Activated T-helper 9 cell treated with anti-CD3 and anti-CD28 coated beads, Interleukin-2, amount 50 U/mL, for 16 hours (primary cell): Measurements from ENCODE around the gene EXD3.
"Not testable (repeated sequence)": the region's sequence is repeated elsewhere in the genome, so short reads cannot be mapped to it uniquely, and the experiment has no call there.

ENCODE experiments used
- DNase-seq: peaks from one replicate; pipeline ENCODE4 v3.0.0-alpha.2; 2020; ENCODE audit warnings: low read depth

EXD3 gene

DNA sequence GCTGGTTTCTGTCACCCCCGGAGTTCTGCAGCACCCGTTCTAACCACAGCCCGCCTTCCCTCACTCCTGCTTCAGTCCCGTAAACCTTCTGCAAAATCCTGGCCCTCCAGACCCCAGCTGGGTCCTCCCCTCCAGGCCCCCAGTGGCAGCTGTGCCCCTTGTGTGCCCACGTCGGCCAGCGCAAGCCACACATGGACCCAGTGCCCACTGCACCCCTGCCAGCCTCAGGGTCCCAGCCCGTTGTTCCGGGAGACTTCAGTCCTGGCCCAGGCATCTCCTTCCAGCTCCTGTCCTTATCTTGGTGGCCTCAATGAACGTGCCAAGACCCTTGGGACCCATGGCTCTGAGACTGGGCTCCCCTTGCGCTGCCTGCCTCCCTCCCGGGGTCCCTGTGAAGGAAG is 43.2 kb downstream of the EXD3 start:
- DNase-seq: no peak

DNA sequence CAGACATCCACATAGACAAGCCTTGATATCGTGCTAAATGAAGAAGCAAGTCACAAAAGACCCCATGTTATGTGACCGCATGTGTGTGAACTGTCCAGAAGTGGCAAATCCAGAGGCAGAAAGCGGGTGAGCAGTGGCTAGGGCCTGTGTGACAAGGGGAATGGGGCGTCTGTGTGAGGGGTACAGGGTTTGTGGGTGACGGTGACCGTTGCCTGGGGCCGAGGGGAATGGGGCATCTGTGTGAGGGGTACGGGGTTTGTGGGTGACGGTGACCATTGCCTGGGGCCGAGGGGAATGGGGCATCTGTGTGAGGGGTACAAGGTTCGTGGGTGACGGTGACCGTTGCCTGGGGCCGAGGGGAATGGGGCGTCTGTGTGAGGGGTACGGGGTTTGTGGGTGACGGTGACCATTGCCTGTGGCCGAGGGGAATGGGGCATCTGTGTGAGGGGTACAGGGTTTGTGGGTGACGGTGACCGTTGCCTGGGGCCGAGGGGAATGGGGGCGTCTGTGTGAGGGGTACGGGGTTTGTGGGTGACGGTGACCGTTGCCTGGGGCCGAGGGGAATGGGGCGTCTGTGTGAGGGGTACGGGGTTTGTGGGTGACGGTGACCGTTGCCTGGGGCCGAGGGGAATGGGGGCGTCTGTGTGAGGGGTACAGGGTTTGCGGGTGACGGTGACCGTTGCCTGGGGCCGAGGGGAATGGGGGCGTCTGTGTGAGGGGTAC is 44.1 kb downstream of the EXD3 start:
- not testable (repeated sequence) for DNase-seq

DNA sequence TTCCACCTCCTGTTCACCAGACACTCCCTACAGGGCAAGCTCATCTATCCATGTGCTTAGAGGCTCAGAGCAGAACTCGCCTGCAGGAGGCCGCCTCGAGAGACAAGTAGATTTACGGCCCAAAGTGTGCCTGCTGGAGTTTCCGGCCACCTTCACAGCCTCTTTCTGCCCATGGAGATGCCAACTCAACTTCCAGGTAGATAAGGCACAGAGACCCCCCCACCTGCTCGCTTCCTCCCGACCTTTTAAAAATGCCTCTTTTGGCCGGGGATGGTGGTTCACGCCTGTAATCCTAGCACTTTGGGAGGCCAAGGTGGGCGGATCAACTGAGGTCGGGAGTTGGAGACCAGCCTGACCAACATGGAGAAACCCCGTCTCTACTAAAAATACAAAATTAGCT is 46.6 kb downstream of the EXD3 start:
- no peak for DNase-seq

DNA sequence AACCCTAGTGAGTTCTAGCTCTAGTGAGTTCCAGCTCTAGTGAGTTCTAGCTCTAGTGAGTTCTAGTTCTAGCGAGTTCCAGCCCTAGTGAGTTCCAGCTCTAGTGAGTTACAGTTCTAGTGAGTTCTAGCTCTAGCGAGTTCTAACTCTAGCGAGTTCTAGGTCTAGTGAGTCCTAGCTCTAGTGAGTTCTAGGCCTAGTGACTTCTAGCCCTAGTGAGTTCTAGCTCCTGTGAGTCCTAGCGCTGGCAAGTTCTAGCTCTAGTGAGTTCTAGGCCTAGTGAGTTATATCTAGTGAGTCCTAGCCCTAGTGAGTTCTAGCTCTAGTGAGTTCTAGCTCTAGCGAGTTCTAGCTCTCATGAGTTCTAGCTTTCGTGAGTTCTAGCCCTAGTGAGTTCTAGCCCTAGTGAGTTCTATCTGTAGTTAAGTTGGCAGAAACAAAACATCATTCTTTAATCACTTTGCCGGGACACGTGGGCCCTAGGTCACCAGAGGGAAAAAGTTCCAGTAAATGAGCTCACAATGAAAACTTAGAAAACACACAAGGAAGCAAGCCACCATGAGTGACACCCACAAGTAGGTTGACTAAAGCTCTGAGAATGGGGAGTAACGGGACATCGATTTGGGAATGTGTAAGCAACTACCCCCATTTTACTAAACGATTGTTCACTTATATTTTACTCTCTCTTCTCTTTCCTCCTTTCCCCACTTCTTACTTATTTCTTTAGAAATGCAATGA is 47.5 kb downstream of the EXD3 start:
- no peak for DNase-seq

DNA sequence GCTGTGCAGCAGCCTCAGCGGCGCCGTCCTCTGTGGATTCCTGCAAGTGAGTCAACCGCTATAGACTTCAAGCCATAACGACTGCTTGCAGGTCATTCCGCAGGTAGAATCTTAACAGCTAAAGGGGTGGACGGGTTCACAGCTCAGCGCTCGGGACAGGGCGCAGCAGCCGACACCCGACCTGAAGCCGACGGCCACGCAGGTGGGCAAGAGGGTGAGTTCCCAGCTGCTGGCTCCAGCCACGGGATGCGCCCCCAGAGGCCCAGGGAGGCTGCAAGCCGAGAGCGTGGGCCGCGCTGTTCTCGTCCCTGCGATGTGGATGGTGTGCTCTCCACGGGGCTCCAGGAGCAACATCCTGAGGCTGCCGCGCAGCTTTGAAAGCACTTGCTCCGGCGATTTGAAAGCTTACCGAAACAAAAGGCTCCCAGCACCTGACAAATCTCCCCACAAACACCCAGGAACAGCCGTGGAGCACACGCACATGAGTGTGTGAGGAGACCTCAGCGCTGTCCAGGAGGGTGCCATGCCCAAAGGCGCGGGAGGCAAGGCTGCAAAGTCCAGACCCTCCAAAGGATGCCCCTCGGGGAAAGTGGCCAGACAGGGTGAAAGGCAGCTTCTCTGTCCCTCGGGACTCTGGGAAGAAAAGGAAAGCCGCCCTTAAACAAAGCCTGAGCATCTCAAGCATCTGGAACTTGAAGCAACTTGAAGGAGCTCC is 48.7 kb downstream of the EXD3 start:
- no peak for DNase-seq

DNA sequence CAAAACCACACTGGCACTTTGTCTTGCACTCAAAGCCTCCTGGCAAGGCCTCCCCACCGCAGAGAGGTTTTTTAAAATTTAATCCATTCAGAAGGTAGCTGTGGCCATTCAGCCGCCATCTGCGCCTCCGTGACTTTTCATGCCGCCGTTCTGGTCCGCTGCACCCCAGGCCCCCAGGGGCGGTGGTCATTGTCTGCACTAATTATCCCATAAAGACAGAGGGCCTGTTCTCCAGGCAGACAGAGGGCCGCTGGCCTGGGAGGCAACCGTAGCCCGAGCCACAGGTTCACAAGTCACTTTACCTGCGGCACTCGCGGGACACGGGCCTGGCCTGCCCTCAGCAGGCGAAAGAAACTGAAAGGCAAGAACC is 49.4 kb downstream of the EXD3 start:
- DNase-seq: no peak

DNA sequence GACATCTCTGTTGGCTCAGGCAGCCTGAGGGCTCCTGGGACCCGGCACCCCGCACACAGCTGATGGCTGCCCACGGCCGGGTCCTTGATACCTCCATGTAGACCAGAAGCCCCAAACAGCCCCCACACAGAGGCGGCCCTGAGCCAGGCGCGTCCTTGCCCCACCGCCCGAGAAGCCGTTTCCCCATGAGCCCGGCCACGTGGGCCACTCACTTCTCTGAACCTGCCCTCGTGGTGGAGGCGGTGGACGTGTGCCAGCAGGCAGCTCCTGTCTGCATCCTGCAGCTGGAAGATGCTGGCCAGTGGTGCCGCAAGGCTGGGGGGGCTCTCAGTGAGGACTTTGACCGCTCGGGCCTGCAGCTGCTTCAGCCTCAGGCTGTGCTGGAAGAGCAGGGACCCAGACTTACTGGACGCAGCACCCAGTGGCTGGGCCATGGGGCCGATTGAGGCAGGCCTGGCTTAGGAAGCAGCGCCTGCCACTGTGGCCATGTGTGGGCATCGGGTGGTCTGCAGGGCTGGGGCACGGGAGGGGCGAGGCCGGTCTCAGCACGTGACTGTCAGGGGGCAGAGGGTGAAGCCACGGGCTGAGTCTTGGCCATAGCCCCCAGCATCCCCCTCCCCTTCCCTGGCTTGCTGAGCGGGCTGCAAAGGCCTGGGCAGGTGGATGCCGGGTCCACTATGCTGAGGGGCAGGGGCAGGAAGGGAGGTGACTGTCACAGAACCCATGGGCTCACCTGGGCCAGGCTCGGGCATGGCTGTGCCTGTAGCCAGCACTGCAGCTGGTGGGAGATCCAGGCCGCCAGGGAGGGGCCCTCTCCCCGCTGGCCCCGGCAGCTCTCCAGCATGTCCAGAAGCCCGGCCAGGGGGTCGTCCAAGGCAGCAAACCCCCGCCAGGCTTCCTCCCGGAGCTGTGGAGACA is 50.0 kb downstream of the EXD3 start:
- no peak for DNase-seq

DNA sequence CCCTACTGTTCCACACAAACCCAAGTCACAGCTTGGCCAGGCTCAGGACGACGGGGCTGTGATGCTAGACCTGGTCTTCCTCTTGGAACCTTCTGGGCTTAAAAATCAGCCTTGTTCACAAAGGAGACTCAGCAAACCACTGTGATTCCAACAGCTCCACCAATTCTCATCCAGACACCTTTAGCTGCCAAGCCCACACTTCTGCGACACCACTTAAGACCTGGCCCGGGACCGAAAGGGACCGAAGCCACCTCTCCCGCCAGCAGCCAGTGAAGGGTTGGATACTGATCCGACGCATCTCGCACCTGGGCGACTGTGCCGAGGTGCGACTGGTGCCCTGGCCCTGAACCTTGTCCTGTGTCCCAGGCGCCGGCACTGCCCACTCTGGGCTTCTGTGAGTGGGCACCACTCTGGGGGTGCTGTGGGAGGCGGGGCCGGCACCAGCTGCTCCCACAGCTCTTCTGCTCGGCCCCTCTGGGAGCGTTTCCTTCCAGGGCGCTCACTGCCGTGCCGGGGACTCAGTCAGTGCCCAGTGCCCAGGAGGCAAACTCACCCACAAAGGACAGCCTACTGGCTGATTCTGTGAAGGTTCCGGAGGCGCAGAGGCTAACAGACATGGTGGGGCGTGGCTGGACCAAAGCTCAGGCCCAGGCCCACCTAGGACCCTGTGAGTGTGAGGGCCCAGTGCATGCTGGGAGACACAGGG is 50.9 kb downstream of the EXD3 start:
- no peak for DNase-seq

DNA sequence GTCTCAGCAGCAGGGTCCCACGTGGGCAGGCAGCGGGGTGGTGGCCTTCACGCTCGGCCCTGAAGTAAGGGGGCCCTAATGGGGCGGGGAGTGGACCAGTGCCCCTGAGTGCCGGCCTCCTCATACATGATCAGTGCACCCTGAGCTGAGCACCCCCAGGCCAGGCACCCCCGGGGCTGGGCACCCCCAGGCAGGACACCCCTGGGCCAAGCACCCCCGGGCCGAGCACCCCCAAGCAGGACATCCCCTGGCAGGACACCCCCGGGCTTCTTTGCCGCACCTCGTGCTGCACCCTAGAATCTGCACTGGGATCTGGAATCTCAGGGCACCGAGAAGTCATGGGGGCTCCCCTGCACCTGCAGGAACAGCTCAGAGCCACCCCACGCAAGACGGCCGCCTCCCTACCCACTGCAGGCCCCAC is 51.4 kb downstream of the EXD3 start:
- DNase-seq: no peak

DNA sequence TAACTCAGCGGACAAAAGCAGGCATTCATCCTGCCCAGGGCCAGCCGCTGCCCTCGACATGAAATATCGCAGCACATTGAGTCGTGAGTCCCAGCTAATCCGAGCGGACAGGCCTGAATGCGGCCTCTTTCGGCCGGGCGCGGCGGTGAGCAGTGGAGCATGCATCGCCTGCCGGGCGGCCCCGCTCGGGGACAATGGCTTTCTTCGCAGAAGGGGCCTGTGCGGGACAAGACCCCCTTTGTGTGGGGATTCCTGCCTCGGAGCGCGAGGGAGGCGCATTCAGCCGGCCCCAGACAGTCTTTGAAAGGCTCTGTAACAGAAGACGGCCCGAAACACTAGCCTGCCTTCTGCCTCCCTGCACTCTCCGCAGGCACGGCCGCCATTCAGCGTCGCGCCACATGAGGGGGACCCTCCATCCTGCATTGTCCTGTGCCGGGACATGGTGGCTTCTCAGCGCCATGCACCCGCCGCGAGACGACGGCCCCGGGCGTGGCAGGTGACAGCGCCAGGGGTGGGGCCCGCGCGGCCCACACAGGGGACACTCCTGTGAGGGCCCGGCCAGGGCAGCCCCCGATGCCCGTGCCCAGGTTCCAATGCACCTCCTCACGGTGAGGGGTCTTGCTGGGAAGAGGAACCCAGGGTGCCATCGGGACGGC is 52.0 kb downstream of the EXD3 start:
- DNase-seq: no peak

DNA sequence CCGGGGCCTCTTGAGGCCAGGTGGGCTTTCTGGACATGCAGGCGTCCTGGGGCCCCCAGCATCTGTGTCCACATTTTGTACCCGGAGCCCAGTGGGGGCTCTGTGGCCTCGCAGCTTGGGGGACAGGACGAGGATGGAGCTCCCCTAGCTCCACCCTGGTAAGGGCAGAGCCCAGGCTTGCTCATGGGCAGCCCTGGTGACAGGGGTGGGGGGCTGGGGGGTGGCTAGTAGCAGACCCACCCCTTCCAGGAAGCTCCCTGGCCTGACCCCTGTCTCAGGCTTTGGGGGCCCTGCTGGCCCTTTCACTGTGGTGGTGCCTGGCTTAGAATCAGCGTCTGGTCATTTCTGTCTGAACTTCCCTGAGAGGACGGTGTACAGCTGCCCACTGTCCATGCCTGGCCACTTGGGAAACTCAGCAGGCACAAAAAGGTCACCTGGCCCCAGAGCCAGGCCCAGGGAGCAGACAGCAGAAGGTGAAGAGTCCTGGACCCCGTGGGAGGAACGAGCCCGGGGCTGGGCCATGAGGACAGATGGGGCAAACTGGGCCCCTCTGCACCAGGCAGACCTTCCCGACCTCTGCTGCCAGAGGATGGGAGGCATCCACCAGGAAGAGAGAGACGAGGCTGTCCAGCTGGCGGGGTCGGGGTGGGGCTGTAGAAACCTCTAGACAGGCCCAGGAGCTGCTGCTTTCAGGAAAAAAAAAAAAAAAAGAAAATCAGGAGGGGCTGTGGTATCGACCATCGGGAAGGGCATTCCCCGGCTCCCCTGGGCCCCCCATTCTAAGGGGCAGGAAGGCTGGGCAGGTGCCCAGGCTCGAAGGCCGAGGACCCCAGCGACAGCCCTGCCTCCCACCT is 52.8 kb downstream of the EXD3 start:
- DNase-seq: no peak

DNA sequence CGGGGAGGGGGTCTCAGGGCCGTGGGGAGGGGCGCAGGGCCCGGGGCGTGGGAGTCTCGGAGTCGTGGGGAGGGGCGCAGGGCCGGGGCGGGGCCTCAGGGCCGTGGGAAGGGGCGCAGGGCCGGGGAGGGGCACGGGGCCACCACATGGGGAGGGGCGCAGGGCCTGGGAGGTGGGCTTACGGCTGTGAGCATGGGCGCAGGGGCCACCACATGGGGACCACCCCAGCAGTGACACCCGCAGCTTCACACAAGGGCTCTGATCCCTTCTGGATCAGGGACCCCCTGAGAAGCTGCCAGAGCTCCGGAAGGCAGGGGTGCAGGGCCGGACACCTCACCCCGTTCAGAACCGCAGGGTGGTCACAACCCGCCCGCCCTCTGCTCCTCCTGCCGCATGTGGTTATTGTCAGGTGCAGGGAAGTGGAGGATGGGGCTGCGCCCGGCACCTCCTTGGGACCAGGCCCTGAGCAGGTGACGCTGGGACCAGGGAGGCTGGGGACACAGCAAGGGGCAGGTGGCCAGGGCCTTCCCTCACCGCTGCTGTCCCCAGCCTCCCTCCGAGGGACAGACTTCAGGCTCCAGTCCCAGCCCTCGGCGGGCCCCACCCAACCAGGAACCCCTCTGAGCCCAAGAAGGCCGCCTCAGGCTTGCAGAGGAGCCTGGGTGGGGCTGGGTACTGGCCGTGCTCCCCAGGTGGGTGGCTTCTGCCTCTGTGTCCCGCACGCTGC is 53.7 kb downstream of the EXD3 start:
- no peak for DNase-seq

DNA sequence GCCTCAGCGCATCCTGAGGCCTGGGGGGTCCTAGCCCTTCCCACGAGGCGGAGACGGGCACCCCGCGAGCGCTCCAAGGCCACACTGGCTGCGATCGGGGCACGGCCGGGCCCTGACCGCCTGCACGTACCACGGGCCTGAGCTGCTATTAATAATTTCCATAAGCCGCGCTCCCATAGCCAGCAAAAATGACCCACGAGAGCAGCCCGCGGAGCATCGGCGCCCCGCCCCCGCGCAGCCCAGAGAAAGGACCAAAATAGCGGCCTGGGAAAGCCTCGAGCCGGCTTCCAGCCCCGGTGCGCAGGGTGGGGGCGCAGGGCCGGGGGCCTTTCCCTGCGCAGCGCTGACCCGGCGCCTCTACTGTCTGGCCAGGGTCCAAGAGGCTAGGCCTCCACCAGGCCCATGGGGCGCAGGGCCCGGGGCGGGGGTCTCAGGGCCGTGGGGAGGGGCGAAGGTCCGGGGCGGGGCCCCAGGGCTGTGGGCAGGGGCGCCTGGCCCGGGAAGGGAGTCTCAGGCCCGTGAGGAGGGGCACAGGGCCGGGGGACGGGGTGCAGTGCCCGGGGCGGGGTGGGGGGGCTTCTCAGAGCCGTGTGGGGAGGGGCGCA is 54.4 kb downstream of the EXD3 start:
- DNase-seq: no peak

DNA sequence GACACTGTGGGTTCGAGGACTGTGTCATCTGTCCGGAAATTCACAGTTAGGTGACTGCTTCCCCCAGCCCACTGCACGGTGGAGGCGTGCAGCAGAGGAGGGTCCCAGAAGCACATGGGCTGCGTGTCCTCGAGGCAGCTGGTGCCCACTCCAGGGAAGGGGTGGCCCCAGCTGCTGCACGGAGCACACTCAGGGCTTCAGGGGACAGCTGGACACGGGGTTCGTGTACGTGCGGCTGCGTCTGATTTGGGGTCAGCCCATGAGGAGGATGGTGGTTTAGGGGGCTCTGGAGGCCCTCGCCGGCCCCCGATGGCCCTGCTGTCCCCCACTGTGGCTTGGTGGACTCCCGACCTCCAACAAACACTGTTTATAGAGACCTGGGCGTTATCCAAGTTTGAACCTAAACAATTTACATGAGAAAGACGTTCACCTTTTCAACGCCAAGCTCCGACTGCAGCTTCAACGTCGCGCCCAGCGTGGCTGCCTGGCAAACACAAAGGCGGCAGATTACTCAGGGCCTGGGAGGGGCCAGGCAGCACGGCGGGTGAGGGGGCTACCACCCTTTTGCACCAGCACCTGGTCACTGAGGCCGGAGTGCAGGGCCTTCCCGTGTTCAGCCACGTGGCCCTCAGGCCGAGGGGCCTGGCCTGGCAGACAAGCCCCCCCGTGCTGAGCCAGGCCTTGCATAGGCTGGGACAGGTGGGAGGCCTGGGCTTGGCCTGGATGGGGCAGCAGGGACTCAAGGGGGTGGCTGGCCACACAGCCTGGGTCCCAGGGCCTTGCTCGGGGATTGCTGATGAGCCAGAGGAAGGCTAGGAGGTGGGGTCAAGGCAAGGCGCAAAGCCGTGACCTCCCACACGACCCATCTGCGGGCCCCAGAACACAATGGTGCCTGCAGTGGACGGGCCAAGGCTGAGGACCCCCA is 55.2 kb downstream of the EXD3 start:
- DNase-seq: no peak

DNA sequence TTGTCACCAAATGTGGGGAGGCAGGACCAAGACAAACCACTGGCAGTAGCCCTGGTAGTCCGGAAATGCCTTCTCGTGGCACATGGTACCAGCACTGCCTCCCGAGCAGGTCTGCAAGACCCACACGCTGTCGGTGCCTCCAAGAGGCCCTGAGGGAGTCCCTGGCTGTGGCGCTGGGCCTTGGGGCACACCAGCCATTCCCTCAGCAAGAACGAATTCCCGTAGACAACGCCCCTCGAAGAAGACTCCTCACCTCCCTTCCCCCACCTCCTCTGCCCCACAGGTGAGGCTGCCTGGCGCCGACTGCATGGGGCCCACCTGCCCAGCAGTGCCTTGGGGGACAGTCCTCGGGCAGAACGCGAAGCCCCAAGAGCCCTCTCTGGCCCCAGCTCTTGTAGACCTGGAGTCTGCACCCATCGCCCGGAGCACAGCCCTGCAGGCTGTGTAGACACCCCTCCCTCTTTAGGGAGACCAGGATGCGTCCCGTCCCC is 56.0 kb downstream of the EXD3 start:
- no peak for DNase-seq

DNA sequence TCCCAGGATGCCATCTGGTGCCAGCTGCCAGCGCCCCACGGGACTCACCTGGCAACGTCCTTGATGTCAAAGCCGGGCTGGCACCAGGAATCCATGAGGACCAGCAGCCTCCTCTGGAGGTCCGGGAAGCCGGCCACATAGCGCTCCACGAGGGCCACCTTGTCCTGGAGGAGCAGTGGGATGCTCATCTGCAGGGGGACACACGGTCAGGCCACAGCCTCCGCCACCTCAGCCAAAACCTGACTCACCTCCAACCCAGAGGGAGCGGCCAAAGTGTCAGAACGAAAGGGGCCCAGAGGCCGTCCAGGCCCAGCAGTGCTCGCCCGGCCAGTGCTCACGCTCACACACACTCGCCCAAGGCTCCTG is 56.5 kb downstream of the EXD3 start:
- no peak for DNase-seq

DNA sequence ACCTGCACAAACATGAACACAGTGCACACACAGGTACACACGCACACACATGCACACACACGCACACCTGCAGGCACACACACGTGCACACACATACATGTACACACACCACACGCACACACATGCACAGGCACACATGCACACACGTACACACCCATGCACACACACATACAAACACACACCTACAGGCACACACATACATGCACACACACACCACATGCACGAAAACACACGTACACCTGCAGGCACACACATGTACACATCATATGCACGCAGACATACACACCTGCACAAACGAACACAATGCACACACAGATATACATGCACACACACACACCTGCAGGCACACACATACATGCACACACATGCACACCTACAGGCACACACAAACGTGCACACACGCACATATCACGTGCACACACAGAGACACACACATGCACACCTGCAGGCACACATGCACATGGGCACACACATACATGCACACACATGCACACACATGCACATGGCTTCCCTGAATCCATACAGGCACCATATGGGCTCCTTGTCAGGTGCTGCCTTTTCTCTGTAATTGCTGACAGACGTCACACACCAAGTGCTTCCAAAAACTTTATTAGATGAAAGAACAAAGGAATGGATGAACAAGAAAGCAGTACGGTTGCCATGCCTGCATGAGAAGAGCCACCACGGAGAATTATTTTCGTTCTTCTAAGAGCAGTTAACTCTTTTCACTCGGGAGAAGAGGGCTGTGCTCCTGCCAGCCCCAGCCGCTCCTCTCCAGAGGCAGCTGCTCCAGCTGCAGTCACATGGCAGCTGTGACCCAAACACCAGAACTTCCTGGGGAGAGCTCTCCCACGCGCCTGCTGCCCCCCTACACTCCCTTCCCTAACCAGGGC is 57.2 kb downstream of the EXD3 start:
- no peak for DNase-seq
